CD14-positive monocyte (primary cell): ENCODE results near the gene OSBPL1A. TPM values are rescaled to one million over a fixed set of nuclear protein-coding genes. Genes with fewer than 3 reads are reported as not detected.

ENCODE experiments used
- DNase-seq, 3 donors: peaks; one replicate each; pipeline ENCODE4 v3.0.0-alpha.2; 2011 to 2022
- H2AFZ ChIP-seq: 2 replicates; pipeline ENCODE4 v1.6.0; 2012; ENCODE audit warnings: mild to moderate bottlenecking, low read depth, low read length, inconsistent platforms; ENCODE audit not compliant: insufficient read depth, poor library complexity, severe bottlenecking
- H3K27ac ChIP-seq, 2 donors: 1 replicate in 1 of 2; 2 replicates in 1 of 2; pipeline ENCODE4 v1.5.1; 2012 to 2013; ENCODE audit warnings: low read length in 2 of 2, control low read depth in 1 of 2, inconsistent platforms in 1 of 2, low read depth in 1 of 2, mild to moderate bottlenecking in 1 of 2
- H3K27me3 ChIP-seq, 2 donors: one replicate each; pipeline versions ENCODE4 v1.6.0 to v1.6.1; 2011 to 2013; ENCODE audit warnings: low read length in 2 of 2; ENCODE audit not compliant: control insufficient read depth in 2 of 2, insufficient read depth in 2 of 2
- H3K36me3 ChIP-seq, 2 donors: replicated peaks in 1 of 2; 1 replicate in 1 of 2; 2 replicates in 1 of 2; pipeline versions ENCODE4 v1.5.1 to v1.6.1; 2012 to 2013; ENCODE audit warnings: low read length in 2 of 2, control low read depth in 1 of 2, inconsistent platforms in 1 of 2, mild to moderate bottlenecking in 1 of 2; ENCODE audit not compliant: insufficient read depth in 2 of 2, control insufficient read depth in 1 of 2
- H3K4me1 ChIP-seq, 2 donors: 1 replicate in 1 of 2; 2 replicates in 1 of 2; pipeline versions ENCODE4 v1.5.1 to v1.6.1; 2012 to 2013; ENCODE audit warnings: low read length in 2 of 2, control low read depth in 1 of 2, inconsistent platforms in 1 of 2, mild to moderate bottlenecking in 1 of 2, moderate library complexity in 1 of 2; ENCODE audit not compliant: insufficient read depth in 2 of 2, control insufficient read depth in 1 of 2
- H3K4me2 ChIP-seq: replicated peaks from 2 replicates; pipeline ENCODE3; 2012; ENCODE audit warnings: low read length, moderate library complexity, mild to moderate bottlenecking; ENCODE audit not compliant: poor library complexity, severe bottlenecking; ENCODE audit errors: extremely low read depth
- H3K4me3 ChIP-seq, 3 experiments: fragments of 200-600 bp in 1 of 3; sonication (generic) in 1 of 3; replicated peaks in 1 of 3; 1 replicate in 2 of 3; 2 replicates in 1 of 3; pipeline ENCODE4 v1.5.1; 2011 to 2013; ENCODE audit warnings: low read length in 3 of 3, mild to moderate bottlenecking in 3 of 3, control low read depth in 2 of 3, low read depth in 2 of 3, inconsistent platforms in 1 of 3, moderate library complexity in 1 of 3
- H3K79me2 ChIP-seq: 2 replicates; pipeline ENCODE4 v1.6.0; 2012; ENCODE audit warnings: mild to moderate bottlenecking, control low read depth, inconsistent platforms, low read length, moderate library complexity; ENCODE audit not compliant: insufficient read depth
- H3K9ac ChIP-seq: 2 replicates; pipeline ENCODE4 v1.6.0; 2017; ENCODE audit warnings: low read length, mild to moderate bottlenecking; ENCODE audit not compliant: insufficient read depth, poor library complexity, severe bottlenecking
- H3K9me3 ChIP-seq, 2 donors: replicated peaks in 1 of 2; 1 replicate in 1 of 2; 2 replicates in 1 of 2; pipeline versions ENCODE4 v1.5.1 to v1.6.1; 2012 to 2013; ENCODE audit warnings: low read length in 2 of 2, control low read depth in 1 of 2; ENCODE audit not compliant: control insufficient read depth in 1 of 2, insufficient read depth in 1 of 2
- H4K20me1 ChIP-seq: 2 replicates; pipeline ENCODE4 v1.6.0; 2012; ENCODE audit warnings: mild to moderate bottlenecking, low read length, control low read depth, moderate library complexity; ENCODE audit not compliant: insufficient read depth
- H3K27ac Mint-ChIP-seq, 7 donors: one replicate each; pipeline ENCODE4 v1.8.0; 2020; ENCODE audit warnings: mild to moderate bottlenecking in 7 of 7, mixed read lengths in 7 of 7, moderate library complexity in 6 of 7, inconsistent platforms in 2 of 7
- H3K27me3 Mint-ChIP-seq, 3 donors: one replicate each; pipeline ENCODE4 v1.8.0; 2021 to 2022; ENCODE audit warnings: low read depth in 3 of 3, mild to moderate bottlenecking in 3 of 3, mixed read lengths in 3 of 3, moderate library complexity in 3 of 3, inconsistent platforms in 1 of 3
- H3K36me3 Mint-ChIP-seq, 2 donors: one replicate each; pipeline ENCODE4 v1.8.0; 2020; ENCODE audit warnings: mixed read lengths in 2 of 2, inconsistent platforms in 1 of 2, mild to moderate bottlenecking in 1 of 2
- H3K4me1 Mint-ChIP-seq: one replicate; pipeline ENCODE4 v1.8.0; 2020; ENCODE audit warnings: mild to moderate bottlenecking, mixed read lengths
- H3K4me3 Mint-ChIP-seq, 2 donors: one replicate each; pipeline ENCODE4 v1.8.0; 2020; ENCODE audit warnings: mild to moderate bottlenecking in 2 of 2, mixed read lengths in 2 of 2, moderate library complexity in 1 of 2
- H3K9me3 Mint-ChIP-seq, 7 donors: one replicate each; pipeline ENCODE4 v1.8.0; 2020 to 2022; ENCODE audit warnings: mixed read lengths in 7 of 7, mild to moderate bottlenecking in 6 of 7, moderate library complexity in 6 of 7, inconsistent platforms in 2 of 7
- CTCF ChIP-seq: fragments of 200-600 bp; IDR thresholded peaks from one replicate; pipeline ENCODE4 v1.8.0; 2022; ENCODE audit warnings: antibody characterized with exemption, mild to moderate bottlenecking
- WGBS: methylation state at CpG from one replicate; pipeline ENCODE4 v1.1.5; 2013; ENCODE audit warnings: missing lambda C conversion rate; ENCODE audit not compliant: insufficient coverage; 5-methylcytosine and 5-hydroxymethylcytosine counted together
- intact Hi-C, 2 donors: fragments of 100-400 bp; cut with micrococcal nuclease; formaldehyde crosslinking; loops; one replicate each; pipeline versions ENCODE4 v1.15.0 to v1.15.1; 2023
- polyA plus RNA-seq, 3 donors: library from polyadenylated mRNA; depleted of rRNA in 1 of 3; unstranded in 2 of 3; stranded (reverse) in 1 of 3; fragments of 300-500 nt in 2 of 3; fragments of >200 nt in 1 of 3; fragmentation: Illumina TruSeq in 2 of 3; gene quantifications; 1 replicate in 2 of 3; 2 replicates in 1 of 3; pipeline ENCODE4 v1.2.3, GENCODE V29; 2012 to 2021

Gene OSBPL1A
- polyA plus RNA-seq, 3 donors, result 6.3 to 9.1 (median 7.1) TPM

GRCh38 chr18:24136967-24137373 is 260.7 kb downstream of the OSBPL1A start:
- no peak overlapping the region for H3K9ac ChIP-seq
- Mint-ChIP-seq H3K27ac (no peak overlapping the region), H3K9me3 (peaks cover 0 to 8% (median 4%) of the 10 kb centered on the region in 7 donors), H3K27me3 (peaks cover 14 to 15% (median 14%) of the 10 kb centered on the region in 3 donors), H3K4me1 (peaks cover 17% of the 10 kb centered on the region), H3K4me3 (no peak overlapping the region), H3K36me3 (peaks cover 33 to 45% of the 10 kb centered on the region in 2 donors)
- no peak overlapping the region for H3K4me3 ChIP-seq
- H4K20me1 ChIP-seq, result no peaks in the 10 kb centered on the region
- H3K4me1 ChIP-seq, result peaks cover 17 to 20% of the 10 kb centered on the region in 2 donors
- TF ChIP-seq CTCF, result no peak
- H3K9me3 ChIP-seq, result no peaks in the 10 kb centered on the region
- WGBS, result no CpG with 5 or more reads among the region's 3 CpGs
- intact Hi-C loops, result no loop called here
- H2AFZ ChIP-seq, result no peak overlapping the region
- H3K27ac ChIP-seq, result no peak overlapping the region
- no peak overlapping the region for H3K4me2 ChIP-seq
- no peaks in the 10 kb centered on the region for H3K79me2 ChIP-seq
- peaks cover 0 to 14% of the 10 kb centered on the region in 2 donors for H3K27me3 ChIP-seq
- peaks cover 21 to 32% of the 10 kb centered on the region in 2 donors for H3K36me3 ChIP-seq
- no peak for DNase-seq

GRCh38 chr18:24130494-24130893 is 267.1 kb downstream of the OSBPL1A start:
- H3K4me2 ChIP-seq, result no peak overlapping the region

More at GRCh38 chr18:24130494-24130893, 267.1 kb downstream of the OSBPL1A start:
- Mint-ChIP-seq H3K4me3 (no peak overlapping the region), H3K27me3 (no peaks in the 10 kb centered on the region), H3K36me3 (peaks cover 61 to 82% of the 10 kb centered on the region in 2 donors), H3K9me3 (no peaks in the 10 kb centered on the region), H3K4me1 (no peaks in the 10 kb centered on the region), H3K27ac (no peak overlapping the region)
- H3K27me3 ChIP-seq, result no peaks in the 10 kb centered on the region
- no peak overlapping the region for H3K4me3 ChIP-seq
- intact Hi-C loops, result no loop called here
- no peak for DNase-seq
- no peak overlapping the region for H3K9ac ChIP-seq
- no peak overlapping the region for H2AFZ ChIP-seq
- no peaks in the 10 kb centered on the region for H4K20me1 ChIP-seq
- peaks cover 79 to 86% of the 10 kb centered on the region in 2 donors for H3K36me3 ChIP-seq
- H3K9me3 ChIP-seq, result no peaks in the 10 kb centered on the region
- no peaks in the 10 kb centered on the region for H3K4me1 ChIP-seq
- WGBS, result no CpG with 5 or more reads among the region's 2 CpGs
- H3K27ac ChIP-seq, result no peak overlapping the region
- TF ChIP-seq CTCF, result no peak
- H3K79me2 ChIP-seq, result no peaks in the 10 kb centered on the region
